SK-N-SH (cell line): Measurements from ENCODE around the gene ASGR1. TPM values are rescaled to one million over a fixed set of nuclear protein-coding genes. Genes with fewer than 3 reads are reported as not detected.

Experiments used
- CTCF ChIA-PET: fragments of 300-600, 350-600 bp; formaldehyde crosslinking; extraction: SDS; loops from one replicate; lab custom pipeline; 2021; lab: Yijun Ruan, JAX
- POLR2A ChIA-PET: fragments of 350-600 bp; sonication (Branson Sonifier 250); formaldehyde crosslinking; extraction: SDS; loops from one replicate; lab custom pipeline; 2020; ENCODE audit warnings: antibody characterized with exemption, inconsistent platforms; lab: Yijun Ruan, JAX
- DNase-seq: peaks from one replicate; pipeline ENCODE4 v3.0.0; 2012
- H2AFZ ChIP-seq: fragments of 200-600 bp; sonication (generic); 2 replicates; pipeline ENCODE4 v1.8.1; 2016; ENCODE audit warnings: antibody characterized with exemption, mild to moderate bottlenecking, low read depth
- H3F3A ChIP-seq: fragments of 200-600 bp; sonication (generic); replicated peaks from 2 replicates; pipeline ENCODE3; 2016; ENCODE audit warnings: antibody characterized with exemption, mild to moderate bottlenecking; ENCODE audit not compliant: insufficient read depth
- H3K27ac ChIP-seq, 2 experiments: fragments of 200-500 bp in 1 of 2; fragments of 200-600 bp in 1 of 2; sonication (Bioruptor generic) in 1 of 2; sonication (generic), shearing (Covaris generic) in 1 of 2; 2 replicates each; pipeline versions ENCODE4 v1.5.1 to v1.6.1; 2014 to 2016; ENCODE audit warnings: low read depth in 2 of 2, inconsistent platforms in 1 of 2, low read length in 1 of 2, mild to moderate bottlenecking in 1 of 2, mixed read lengths in 1 of 2
- H3K27me3 ChIP-seq: fragments of 200-600 bp; sonication (generic), shearing (Covaris generic); 2 replicates; pipeline ENCODE4 v1.6.1; 2016; ENCODE audit warnings: mixed run types; ENCODE audit not compliant: insufficient read depth
- H3K36me3 ChIP-seq, 2 experiments: fragments of 200-500 bp in 1 of 2; fragments of 200-600 bp in 1 of 2; sonication (Bioruptor generic) in 1 of 2; sonication (generic) in 1 of 2; replicated peaks in 1 of 2; 2 replicates each; pipeline versions ENCODE3 to v1.5.1; 2014 to 2016; ENCODE audit warnings: low read length in 1 of 2, mild to moderate bottlenecking in 1 of 2; ENCODE audit not compliant: insufficient read depth in 2 of 2, control insufficient read depth in 1 of 2
- H3K4me1 ChIP-seq, 2 experiments: fragments of 200-500 bp in 1 of 2; fragments of 200-600 bp in 1 of 2; sonication (Bioruptor generic) in 1 of 2; sonication (generic), shearing (Covaris generic) in 1 of 2; 2 replicates each; pipeline versions ENCODE4 v1.5.1 to v1.6.1; 2014 to 2016; ENCODE audit warnings: low read depth in 1 of 2, low read length in 1 of 2, mixed run types in 1 of 2; ENCODE audit not compliant: insufficient read depth in 2 of 2, control insufficient read depth in 1 of 2
- H3K4me2 ChIP-seq: fragments of 200-600 bp; sonication (generic), shearing (Covaris generic); 2 replicates; pipeline ENCODE4 v1.6.1; 2017; ENCODE audit warnings: mixed run types
- H3K4me3 ChIP-seq, 2 experiments: fragments of 200-500 bp in 1 of 2; fragments of 200-600 bp in 1 of 2; sonication (Bioruptor generic) in 1 of 2; sonication (generic), shearing (Covaris generic) in 1 of 2; 2 replicates each; pipeline versions ENCODE4 v1.5.1 to v1.8.1; 2014 to 2016; ENCODE audit warnings: low read depth in 2 of 2, inconsistent platforms in 1 of 2, low read length in 1 of 2, mild to moderate bottlenecking in 1 of 2, mixed read lengths in 1 of 2, moderate library complexity in 1 of 2
- H3K79me2 ChIP-seq: fragments of 200-600 bp; sonication (generic); 2 replicates; pipeline ENCODE4 v1.8.1; 2017; ENCODE audit warnings: mild to moderate bottlenecking; ENCODE audit not compliant: insufficient read depth
- H3K9ac ChIP-seq: fragments of 200-600 bp; sonication (generic); 2 replicates; pipeline ENCODE4 v1.6.1; 2017; ENCODE audit warnings: mixed run types
- H3K9me2 ChIP-seq: fragments of 200-600 bp; sonication (generic); 2 replicates; pipeline ENCODE4 v1.6.1; 2017; ENCODE audit warnings: mixed run types
- H3K9me3 ChIP-seq: fragments of 200-600 bp; sonication (generic); 2 replicates; pipeline ENCODE4 v1.6.1; 2017; ENCODE audit warnings: mixed run types, mild to moderate bottlenecking, moderate library complexity
- H4K20me1 ChIP-seq: fragments of 200-600 bp; sonication (generic); 2 replicates; pipeline ENCODE4 v1.6.1; 2017; ENCODE audit warnings: mild to moderate bottlenecking, mixed run types; ENCODE audit not compliant: insufficient read depth
- ELF1 ChIP-seq: IDR thresholded peaks from 2 replicates; pipeline ENCODE4 v1.4.0; 2012
- EP300 ChIP-seq, 2 experiments: IDR thresholded peaks; 2 replicates each; pipeline versions ENCODE4 v1.4.0 to v1.6.1; 2012; ENCODE audit warnings: borderline replicate concordance in 1 of 2, low read depth in 1 of 2, low read length in 1 of 2
- EZH2phosphoT487 ChIP-seq: fragments of 200-600 bp; sonication (generic); IDR thresholded peaks from 2 replicates; pipeline ENCODE4 v1.6.1; 2017; ENCODE audit warnings: low read depth, mixed run types, mild to moderate bottlenecking, antibody characterized with exemption, moderate library complexity, borderline replicate concordance
- FOXJ3 ChIP-seq: sonication (generic); formaldehyde crosslinking; IDR thresholded peaks from 2 replicates; pipeline ENCODE4 v1.5.1; 2020; ENCODE audit warnings: mild to moderate bottlenecking, missing genetic modification reagents
- FOXM1 ChIP-seq: IDR thresholded peaks from 2 replicates; pipeline ENCODE4 v1.4.0; 2012; ENCODE audit warnings: low read depth, mild to moderate bottlenecking
- GATA2 ChIP-seq: sonication (generic); formaldehyde crosslinking; IDR thresholded peaks from 2 replicates; pipeline ENCODE4 v1.5.0; 2020; ENCODE audit warnings: mild to moderate bottlenecking, missing genetic modification reagents
- MAX ChIP-seq: IDR thresholded peaks from 2 replicates; pipeline ENCODE4 v1.4.0; 2012; ENCODE audit warnings: low read depth
- MXI1 ChIP-seq: IDR thresholded peaks from 2 replicates; pipeline ENCODE4 v1.6.1; 2012; ENCODE audit warnings: mild to moderate bottlenecking, low read depth, low read length, improper control_type of control experiment
- RCOR1 ChIP-seq: fragments of 150-350 bp; IDR thresholded peaks from 2 replicates; pipeline ENCODE4 v1.6.1; 2017; ENCODE audit warnings: antibody characterized with exemption, low read length
- SMC3 ChIP-seq: IDR thresholded peaks from 2 replicates; pipeline ENCODE4 v1.6.1; 2012; ENCODE audit warnings: low read depth, low read length, improper control_type of control experiment
- TCF12 ChIP-seq: IDR thresholded peaks from 2 replicates; pipeline ENCODE4 v1.4.0; 2012
- USF1 ChIP-seq: IDR thresholded peaks from 2 replicates; pipeline ENCODE4 v1.4.0; 2012; ENCODE audit warnings: low read depth, borderline replicate concordance
- USF2 ChIP-seq: fragments of 150-350 bp; IDR thresholded peaks from 2 replicates; pipeline ENCODE4 v1.6.1; 2017; ENCODE audit warnings: antibody characterized with exemption, low read length, low read depth, borderline replicate concordance
- YY1 ChIP-seq: IDR thresholded peaks from 2 replicates; pipeline ENCODE4 v1.4.0; 2012; ENCODE audit warnings: low read depth, mild to moderate bottlenecking
- ZBTB33 ChIP-seq: IDR thresholded peaks from 2 replicates; pipeline ENCODE4 v1.4.0; 2012; ENCODE audit warnings: low read depth, borderline replicate concordance
- WGBS: methylation state at CpG from one replicate; pipeline ENCODE4 v1.1.6; 2017; ENCODE audit warnings: low lambda C conversion rate; 5-methylcytosine and 5-hydroxymethylcytosine counted together
- polyA plus RNA-seq, 3 experiments: library from polyadenylated mRNA; depleted of rRNA; stranded (reverse); fragments of >200 nt; gene quantifications; 2 replicates each; pipeline ENCODE4 v1.2.3, GENCODE V29; 2012

ASGR1 gene
- polyA plus RNA-seq, 1 of the 3 experiments (the other 2 are of a cell fraction) = 2.1 TPM

- no peaks in the 10 kb centered on the region for H3K9me2 ChIP-seq
- ChIA-PET CTCF (interaction anchor here (0.5 to 1.4 kb wide), 4 partner anchors 13 to 949 kb away, joined by 3 to 4 read pairs (median 4); partner anchors contain the start of genes ACADVL, DLG4 and DVL2), POLR2A (no interaction called here)
- no peak overlapping the region for H3K9ac ChIP-seq
- no peak for TF ChIP-seq USF1
- no peak for TF ChIP-seq YY1
- TF ChIP-seq ELF1 = no peak
- no peak for TF ChIP-seq USF2
- no peak for TF ChIP-seq FOXJ3 (CRISPR knock-in tag)
- no peak for TF ChIP-seq FOXM1
- no peak for TF ChIP-seq TCF12
- no peak for TF ChIP-seq GATA2
- no peak overlapping the region for H2AFZ ChIP-seq
- H4K20me1 ChIP-seq = peaks cover 34% of the 10 kb centered on the region
- H3K27ac ChIP-seq = no peak overlapping the region
- DNase-seq = no peak
- peaks cover 3% of the 10 kb centered on the region for H3F3A ChIP-seq
- H3K27me3 ChIP-seq = no peaks in the 10 kb centered on the region
- H3K4me1 ChIP-seq = peaks cover 4 to 23% of the 10 kb centered on the region in 2 experiments; a peak in 2 of 4 replicates
- WGBS = 92% methylated on average over 24 of the region's 24 CpGs
- peaks cover 8 to 10% of the 10 kb centered on the region in 2 experiments for H3K36me3 ChIP-seq
- peaks cover 40% of the 10 kb centered on the region for H3K79me2 ChIP-seq
- no peak overlapping the region for H3K4me3 ChIP-seq
- H3K4me2 ChIP-seq = no peak overlapping the region
- H3K9me3 ChIP-seq = no peaks in the 10 kb centered on the region
These were observed 28.2 kb upstream of the ASGR1 start for GRCh38 chr17:7207120-7208001.

GRCh38 chr17:7205561-7205960, 26.4 kb upstream of the ASGR1 start:
- POLR2A ChIA-PET = interaction anchor here (1.1 kb wide), 1 partner anchor 14 kb away, joined by 3 read pairs; the partner anchor contains the start of genes ACADVL and DLG4
- Histone ChIP-seq H3K27ac (peak overlapping the region; percentile 34 to 91; a peak in 3 of 4 replicates), H3F3A (peaks cover 10% of the 10 kb centered on the region), H3K36me3 (peaks cover 16 to 24% of the 10 kb centered on the region in 2 experiments), H3K27me3 (no peaks in the 10 kb centered on the region), H3K9me2 (no peaks in the 10 kb centered on the region), H3K4me2 (peak overlapping the region; percentile 79; the same call in 1 of the 2 replicates), H3K9me3 (no peaks in the 10 kb centered on the region), H4K20me1 (peaks cover 24% of the 10 kb centered on the region), H3K4me3 (peak overlapping the region in 1 of 2 experiments; percentile 47; a peak in 3 of 4 replicates), H3K4me1 (peaks cover 0 to 13% of the 10 kb centered on the region in 2 experiments; a peak in 2 of 4 replicates), H3K79me2 (peaks cover 28% of the 10 kb centered on the region), H3K9ac (peak overlapping the region; percentile 53; the same call in 1 of the 2 replicates), H2AFZ (0 out of 2 replicates have a peak overlapping the region, but pooled peaks have one; percentile 42)
- 74% methylated on average over 15 of the region's 15 CpGs for WGBS
- CTCF ChIA-PET = no interaction called here
- DNase-seq = no peak
- TF ChIP-seq EP300 (IDR thresholded peaks at IDR 0.05; ENCODE audit: borderline replicate concordance in 1 of 2, low read depth in 1 of 2, low read length in 1 of 2) = no peak
- no peak for TF ChIP-seq MAX
- TF ChIP-seq ZBTB33 = no peak
- no peak for TF ChIP-seq YY1
- no peak for TF ChIP-seq MXI1
- no peak for TF ChIP-seq EZH2phosphoT487
- TF ChIP-seq FOXM1 = no peak
- TF ChIP-seq RCOR1 = no peak
- TF ChIP-seq SMC3 = no peak
- no peak for TF ChIP-seq USF1
